GM21423 (cell line): ENCODE measurements around the gene BNIP2.
A peak's percentile ranks its signal among the peaks of the same experiment; 100 is the strongest.
"Not testable (repeated sequence)": the region's sequence is repeated elsewhere in the genome, so short reads cannot be mapped to it uniquely, and the experiment has no call there.

Experiments
- ATAC-seq: cut with Tn5 transposase; IDR thresholded peaks from one replicate; pipeline ENCODE4 v1.9.1; 2021; ENCODE audit warnings: mild to moderate bottlenecking, moderate library complexity; ENCODE audit not compliant: unreplicated experiment

The BNIP2 gene

DNA sequence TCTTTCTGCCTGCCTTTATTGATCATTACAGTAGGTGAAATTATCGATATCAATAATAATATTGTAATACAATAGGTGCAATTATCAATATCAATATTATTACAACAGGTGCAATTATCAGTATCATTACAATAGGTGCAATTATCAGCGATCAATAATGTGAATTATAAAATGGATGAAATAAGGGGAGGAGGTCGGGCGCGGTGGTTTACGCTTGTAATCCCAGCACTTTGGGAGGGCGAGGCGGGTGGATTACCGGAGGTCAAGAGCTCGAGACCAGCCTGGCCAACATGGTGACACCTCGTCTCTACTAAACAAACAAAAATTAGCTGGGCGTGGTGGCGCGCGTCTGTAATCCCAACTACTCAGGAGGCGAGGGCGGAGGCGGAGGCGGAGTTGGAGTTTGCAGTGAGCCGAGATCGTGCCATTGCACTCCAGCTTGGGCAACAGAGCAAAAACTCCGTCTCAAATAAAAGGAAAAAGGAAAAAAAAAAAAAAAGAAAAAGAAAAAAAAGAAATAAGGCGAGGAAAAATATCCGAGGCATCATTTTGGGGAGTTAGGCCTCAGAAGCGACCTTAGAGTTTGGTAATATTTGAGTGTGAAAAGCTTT is 611 bp upstream of the BNIP2 start:
- no peak for ATAC-seq

DNA sequence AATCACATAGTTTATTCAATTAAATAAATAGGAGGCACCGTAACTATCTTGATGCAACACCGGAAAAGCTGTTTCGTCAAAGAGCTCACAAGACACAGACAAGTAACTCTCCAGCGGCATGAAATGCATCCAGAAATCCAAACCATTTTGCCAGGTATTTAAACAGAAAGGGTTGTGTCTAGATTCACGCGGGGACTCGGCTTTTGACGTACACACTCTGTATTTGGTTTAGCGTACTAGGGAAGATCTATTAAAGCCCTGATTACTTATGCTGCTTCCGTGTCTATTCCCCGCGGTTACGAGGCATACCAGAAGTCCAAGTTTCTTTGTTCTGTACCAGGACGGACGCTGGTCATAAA is 718 bp downstream of the BNIP2 start:
- ATAC-seq: no peak

DNA sequence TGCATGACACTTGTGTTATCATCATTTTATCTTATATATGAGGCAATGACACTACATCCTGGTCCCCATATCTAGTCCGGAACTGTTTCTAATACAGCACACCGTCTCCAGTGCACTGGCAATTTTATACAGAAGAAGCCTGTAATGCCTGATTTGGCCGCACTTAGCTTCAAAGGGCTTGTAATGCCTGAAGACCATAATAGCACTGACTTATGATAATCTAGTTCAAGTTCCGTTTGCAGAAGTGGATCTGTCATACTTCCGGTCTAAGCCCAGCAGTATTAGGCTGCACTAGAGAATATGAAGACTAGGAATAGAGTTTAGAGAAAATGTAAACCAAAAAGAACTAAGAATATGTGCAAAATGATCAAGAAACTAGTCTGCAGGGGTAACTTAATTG is 1.3 kb downstream of the BNIP2 start:
- ATAC-seq: no peak

DNA sequence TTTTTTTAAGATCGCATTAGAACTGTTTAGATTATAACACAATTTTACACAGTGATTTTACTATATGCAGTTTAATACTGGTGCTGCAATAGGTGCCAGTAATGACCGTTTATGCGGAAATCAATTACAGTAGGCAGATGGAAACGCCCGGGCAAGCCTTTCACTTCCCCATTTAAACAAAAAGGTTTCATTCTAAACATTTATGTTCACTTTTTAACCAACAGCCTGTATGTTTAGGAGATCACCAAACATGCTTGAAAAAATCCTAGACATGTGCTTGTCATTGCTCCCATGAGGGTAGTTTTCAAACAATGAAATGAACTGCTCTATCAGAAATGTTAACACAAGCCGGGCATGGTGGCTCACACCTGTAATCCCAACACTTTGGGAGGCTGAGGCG is 2.7 kb downstream of the BNIP2 start:
- peak; percentile 28 for ATAC-seq

DNA sequence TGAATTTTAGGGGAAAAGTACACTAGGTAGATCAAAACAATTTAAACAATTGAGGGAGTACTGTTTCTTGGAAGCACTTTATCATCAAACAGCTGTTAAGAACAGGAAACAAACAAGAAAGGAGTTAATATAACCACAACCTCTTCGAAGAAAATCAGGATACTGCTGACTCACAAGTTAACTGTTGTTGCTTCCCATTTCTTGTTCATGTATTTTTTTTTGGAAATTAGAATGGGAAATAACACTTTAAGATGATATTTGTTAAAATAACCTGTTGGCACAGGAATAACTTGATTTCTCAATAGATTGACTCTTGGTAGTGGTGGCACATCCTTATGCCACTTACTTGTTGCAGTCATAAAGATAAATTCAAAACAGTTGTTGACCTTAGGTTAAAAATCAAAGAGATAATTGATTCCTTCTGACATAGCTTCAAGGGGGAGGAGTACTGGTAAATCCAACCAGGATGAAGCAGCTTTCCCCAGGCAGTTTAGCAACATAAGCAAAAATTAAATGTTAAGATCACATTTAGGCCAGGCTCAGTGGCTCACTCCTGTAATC is 3.3 kb downstream of the BNIP2 start:
- ATAC-seq: no peak

DNA sequence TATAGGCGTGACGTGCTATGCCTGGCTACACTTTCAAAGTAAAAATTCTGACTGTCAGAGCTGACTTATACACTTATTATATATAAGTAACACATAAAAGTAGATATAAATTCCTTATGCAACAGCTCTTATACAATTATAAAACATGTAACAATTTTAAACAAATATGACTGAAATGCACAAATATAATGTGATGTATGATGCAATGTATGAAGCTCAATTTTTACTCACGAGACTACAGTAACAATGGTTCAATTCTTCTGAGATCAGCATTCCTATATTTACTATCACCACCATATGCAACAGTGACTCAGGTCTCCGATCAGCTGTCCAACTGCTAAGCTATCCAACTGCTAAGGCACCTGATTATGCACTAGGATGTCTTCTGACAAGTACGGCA is 8.2 kb downstream of the BNIP2 start:
- ATAC-seq: no peak

DNA sequence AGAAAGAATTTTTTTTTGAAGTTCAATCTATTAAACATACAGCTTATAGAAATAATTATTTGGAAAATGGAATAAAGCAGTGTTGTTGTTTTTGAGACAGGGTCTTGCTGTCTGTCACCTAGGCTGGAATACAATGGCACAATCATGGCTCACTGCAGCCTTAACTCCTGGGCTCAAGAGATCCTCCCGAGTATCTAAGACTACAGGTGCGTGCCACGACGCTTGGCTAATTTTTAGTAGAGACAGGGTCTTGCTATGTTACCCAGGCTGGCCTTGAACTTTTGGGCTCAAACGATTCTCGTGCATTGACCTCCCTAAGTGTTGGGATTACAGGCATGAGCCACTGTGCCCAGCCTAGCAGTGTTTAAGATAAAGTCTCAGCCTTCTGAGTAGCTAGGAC is 8.8 kb downstream of the BNIP2 start:
- no peak for ATAC-seq

DNA sequence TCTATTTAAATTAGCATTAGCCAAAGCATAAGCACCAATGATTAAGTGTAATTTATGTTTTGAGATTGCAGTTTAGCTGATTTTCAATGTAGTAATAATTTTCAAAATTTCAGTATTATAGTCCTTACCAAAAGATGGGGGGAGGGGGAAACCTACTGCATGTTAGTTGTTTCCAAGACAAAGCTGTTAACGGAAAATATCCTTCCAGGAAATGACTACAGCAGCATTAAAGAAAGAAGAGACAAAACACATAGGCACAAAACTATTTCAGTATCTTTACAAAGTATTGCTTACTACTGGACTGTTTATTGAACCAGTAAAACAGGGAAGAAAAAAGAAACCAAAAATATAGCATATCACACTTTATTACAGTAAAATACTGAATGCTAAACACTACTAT is 10.5 kb downstream of the BNIP2 start:
- no peak for ATAC-seq

DNA sequence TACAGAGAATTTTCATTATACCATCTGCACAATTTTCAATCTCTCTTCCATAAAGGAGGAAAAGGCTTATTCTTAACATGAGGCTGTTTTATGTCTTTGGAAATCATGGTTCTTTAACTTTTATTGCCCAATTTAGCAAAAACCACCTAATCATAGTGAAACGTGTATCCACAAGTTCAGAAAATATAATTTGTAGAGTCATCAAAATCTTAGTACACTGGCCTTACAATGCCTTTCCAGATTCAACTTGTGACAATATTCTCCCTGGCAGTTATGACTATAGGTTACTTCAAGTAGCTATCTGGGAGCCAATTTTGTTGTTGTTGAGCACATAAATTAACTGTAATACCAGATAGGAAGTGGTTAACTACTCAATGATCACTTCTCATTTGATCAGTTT is 10.9 kb downstream of the BNIP2 start:
- no peak for ATAC-seq

DNA sequence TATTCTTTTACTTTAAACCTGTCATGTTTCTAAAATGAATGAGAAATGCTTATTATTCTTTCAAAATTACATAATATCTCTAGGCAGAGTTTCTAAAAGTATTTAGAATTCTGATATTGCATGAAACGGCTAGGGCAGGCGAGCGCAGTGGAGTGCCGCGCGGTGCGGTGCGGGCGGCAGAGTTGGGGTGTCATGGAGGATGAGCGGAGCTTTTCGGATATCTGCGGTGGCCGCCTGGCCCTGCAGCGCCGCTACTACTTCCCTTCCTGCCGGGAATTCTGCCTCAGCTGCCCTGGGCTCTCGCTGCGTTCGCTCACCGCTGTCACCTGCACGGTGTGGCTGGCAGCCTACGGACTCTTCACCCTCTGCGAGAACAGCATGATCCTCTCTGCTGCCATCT is 12.6 kb downstream of the BNIP2 start:
- no peak for ATAC-seq

DNA sequence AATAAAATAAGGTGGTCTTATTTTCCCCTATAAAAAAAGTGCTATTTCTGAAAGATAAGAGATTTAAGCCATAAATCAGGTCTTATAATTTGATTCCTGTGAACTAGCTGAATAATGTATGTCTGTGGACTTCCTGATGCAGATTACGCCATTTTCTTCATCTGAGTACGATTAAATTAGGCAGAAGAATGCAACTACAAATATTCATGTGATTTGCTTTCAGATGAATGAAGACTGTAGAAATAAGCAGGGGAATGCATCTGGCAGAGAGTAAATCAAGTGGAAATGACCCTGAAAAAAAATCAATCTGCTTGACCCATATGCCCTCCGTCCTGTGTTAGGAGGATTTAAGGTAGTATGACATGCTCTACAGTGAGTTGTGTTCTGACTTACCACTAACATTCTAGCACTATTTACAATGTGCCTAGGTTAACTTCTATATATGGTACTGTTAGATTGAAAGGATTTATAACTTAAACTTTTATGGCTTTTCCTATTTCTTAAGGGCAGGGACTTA is 14.7 kb downstream of the BNIP2 start:
- no peak for ATAC-seq

DNA sequence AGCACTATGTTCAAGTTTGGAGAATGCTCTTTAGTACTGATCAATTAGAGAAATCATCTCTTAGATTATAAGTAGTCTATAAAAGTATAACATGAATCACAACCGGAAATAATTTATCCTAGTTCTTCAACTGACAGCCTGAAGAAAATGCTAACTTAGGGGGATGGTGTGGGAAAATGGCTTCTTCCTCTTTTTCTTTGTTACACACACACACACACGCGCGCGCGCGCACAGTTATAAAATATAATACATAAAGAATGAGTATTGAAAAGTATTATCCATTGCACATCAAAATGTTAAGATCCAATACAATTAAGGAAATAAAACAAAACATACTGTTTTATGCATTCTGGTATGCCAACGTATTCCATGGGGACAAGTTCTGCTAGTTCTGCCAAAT is 20.6 kb downstream of the BNIP2 start:
- ATAC-seq: no peak

DNA sequence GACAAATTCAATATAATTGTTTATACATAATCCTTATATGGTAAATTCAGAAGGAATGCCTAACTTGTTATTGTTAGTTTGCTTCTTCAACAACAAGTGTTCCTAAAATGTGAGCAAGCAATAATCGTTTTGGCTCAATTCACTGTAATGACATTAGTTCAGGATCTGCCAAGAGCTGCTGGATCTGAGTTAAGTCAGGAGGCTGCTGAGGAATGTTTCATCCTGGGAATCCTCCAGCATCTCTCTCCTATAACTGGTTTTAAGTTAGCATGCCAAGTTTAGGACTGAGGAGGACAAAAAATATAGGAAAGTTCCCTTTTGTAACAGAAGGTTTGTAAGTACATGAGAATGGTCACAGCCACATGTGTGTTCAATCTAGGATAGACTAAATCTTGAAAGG is 26.9 kb downstream of the BNIP2 start:
- no peak for ATAC-seq

DNA sequence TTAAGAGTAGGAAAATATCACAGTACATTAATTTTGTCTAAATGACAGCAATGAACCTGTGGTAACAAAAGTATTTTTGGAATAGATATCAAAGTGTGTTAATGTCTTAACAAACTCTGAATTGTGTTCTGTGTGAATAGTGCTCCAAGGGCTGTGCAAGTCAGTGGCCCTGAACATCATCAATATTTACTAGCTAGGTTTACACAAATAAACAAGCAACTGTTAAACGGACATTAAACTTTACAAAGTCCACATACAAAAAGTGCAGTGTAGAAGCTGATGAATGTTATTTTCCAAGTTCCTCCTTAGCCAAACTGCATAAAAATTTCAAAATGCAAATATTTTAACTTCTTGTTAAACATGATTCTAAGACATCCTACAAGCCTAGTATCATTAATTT is 29.8 kb downstream of the BNIP2 start:
- ATAC-seq: no peak

DNA sequence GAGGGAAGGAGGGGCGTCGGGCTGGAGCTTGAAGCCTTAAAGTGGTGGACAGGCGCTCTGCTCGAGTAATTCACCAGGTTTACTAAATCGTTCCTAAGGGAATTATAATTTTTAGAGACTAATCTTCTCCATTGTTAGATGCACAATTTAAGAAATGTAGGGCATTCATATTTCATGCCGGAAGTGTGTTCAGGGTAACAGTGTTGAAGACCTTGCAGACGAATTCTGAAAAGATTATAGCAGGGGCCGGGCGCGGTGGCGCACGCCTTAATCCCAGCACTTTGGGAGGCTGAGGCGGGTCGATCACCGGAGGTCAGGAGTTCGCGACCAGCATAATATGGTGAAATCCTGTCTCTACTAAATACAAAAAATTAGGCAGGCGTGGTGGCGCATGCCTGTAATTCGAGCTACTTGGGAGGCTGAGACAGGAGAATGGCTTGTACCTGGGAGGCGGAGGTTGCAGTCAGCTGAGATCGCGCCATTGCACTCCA is 31.4 kb downstream of the BNIP2 start:
- ATAC-seq: peak; percentile 3

DNA sequence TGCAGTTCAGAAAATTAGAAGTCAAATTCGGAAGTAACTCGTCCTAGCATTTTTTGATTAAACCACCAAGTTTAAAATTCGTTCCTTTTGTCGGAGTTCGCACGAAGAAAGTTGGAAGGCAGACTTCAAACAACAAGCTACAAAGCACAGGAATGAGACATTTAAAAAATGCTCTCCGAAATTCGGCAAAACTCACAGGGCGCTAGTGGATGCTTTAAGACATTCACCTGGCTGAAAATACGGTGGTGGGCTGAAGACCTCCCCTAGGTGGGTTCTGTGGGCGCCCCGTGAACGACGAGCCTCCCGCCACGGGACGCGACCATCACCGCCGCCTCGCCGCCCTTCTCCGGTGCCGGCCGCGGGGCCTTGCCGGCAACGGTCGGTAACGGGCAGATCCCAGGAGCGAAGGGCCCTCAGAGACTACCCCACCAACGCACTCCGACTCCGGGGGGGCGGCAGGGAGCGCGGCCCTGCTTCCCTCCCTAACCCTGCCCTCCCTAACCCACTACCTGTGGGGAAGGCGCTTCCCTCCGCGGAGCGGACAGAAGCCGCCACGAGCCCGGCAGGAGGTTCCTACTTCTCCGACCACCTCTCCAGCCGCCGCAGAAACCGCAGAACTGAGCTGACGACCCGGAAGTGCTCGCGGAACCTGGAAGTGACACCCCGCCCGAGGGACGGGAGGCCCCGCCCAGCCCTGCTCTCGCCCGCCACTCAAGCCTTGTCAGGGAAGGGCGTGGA is 32.1 kb downstream of the BNIP2 start, which contains the start of gene GTF2A2:
Gene GTF2A2 (minus strand): TSS at position 619 of the 738 bp plus-strand sequence. CDS start 5,238 bp downstream, outside the sequence.
- peak; percentile 99 for ATAC-seq

DNA sequence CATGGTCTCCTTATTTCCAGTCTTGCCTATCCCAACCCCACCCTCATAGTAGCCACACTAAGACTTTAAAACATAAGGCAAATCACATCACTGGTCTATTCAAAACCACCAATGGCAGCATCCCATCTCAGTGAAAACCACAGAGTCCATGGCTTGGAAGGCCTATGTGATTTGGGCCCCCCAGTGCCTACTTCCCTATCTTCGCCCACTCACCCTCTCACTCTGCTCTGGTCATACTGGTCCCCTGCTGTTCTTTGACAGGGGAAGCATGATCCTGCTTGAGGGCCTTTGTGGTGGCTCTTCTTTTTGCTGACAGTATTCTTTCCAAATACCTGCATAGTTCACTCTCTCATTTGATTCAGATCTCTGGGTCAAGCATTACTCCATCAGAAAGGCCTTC is 35.1 kb downstream of the BNIP2 start:
- no peak for ATAC-seq

DNA sequence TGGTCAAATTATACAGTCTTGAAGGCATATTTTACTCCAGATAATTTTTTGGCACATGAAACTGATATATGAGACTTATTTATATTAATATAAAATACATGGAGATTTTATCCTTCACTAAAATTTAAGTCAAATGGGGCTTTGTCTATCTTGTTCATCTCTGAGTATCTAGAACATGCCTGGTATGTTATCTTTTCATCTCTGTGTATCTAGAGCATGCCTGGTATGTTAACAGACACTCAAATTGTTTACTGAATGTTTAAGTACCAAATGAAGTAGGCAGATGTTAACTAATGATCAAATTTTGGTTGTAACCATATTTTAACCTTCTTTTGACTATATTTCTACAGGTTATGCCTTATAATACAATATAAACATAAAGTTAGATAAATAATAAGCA is 39.5 kb downstream of the BNIP2 start:
- ATAC-seq: no peak

DNA sequence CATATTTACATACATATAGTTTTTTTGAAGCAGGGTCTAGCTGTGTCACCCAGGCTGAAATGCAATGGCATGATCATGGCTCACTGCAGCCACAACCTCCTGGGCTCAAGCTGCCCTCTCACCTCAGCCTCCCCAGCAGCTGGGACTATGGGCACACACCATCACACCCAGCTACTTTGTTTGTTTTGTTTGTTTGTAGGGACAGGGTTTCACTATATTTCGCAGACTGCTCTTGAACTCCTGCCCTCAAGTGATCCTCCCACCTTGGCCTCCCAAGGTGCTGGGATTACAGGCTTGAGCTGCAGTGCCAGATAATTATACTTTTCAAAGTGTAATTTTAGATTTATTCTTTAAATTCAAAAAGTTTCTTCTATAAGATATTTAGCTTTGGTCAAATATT is 42.0 kb downstream of the BNIP2 start:
- no peak for ATAC-seq

DNA sequence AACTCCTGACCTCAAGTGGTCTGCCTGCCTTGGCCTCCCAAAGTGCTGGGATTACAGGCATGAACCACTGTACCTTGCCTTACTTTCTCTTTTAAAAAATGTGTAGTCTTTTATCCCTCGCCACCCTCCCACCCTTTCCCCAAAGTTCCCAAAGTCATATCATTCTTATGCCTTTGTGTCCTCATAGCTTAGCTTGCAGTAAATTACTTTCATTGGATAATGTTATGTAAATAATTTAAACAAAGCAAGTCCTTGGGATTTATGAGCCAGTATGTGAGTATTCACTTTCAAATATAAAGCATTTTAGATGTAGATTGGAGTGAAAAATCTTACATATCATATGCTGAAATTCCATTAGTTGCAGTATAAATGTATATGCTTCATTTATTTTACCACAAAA is 42.8 kb downstream of the BNIP2 start:
- ATAC-seq: no peak

DNA sequence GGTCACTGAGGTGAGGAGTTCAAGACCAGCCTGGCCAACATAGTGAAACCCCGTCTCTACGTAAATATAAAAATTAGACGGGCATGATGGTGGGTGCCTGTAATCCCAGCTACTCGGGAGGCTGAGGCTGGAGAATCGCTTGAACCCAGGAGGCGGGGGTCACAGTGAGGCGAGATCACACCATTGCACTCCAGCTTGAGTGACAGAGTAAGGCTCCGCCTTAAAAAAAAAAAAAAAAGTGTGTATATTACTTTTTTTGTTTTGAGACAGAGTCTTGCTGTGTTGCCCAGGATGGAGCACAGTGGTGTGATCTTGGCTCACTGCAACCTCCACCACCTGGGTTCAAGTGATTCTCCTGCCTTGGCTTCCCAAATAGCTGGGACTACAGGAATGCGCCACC is 43.3 kb downstream of the BNIP2 start:
- ATAC-seq: not testable (repeated sequence)

DNA sequence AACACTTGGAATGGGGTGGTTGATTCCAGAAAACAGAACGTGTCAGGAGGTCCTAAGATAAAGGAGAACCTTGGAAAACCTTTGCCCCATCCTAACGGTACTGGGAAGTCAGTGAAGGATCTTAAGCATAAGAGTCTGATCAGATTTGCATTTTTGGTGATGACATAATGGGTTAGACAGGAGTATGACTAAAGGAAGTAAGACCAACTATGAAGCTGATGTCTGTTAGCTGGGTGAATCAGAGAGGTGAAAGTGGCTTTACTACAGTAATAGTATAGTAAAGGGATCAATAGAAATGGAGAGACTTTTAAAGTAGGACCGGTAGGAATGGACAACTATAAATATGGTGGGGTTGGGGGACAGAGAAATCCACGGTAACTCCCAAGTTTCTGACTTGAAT is 44.4 kb downstream of the BNIP2 start:
- no peak for ATAC-seq
